GM12874 (cell line): Measurements from ENCODE around the gene PMS1.

Experiments
- TF ChIP-seq, protein P1 (sequence below): IDR thresholded peaks from 2 replicates; pipeline ENCODE4 v1.5.1; 2011; ENCODE audit warnings: low read depth, mild to moderate bottlenecking, control low read depth, low read length, moderate library complexity; ENCODE audit not compliant: insufficient read depth

The PMS1 gene

GRCh38 chr2:189885368-189885767 lies 101.1 kb downstream of the PMS1 start:
- TF ChIP-seq, protein P1, sequence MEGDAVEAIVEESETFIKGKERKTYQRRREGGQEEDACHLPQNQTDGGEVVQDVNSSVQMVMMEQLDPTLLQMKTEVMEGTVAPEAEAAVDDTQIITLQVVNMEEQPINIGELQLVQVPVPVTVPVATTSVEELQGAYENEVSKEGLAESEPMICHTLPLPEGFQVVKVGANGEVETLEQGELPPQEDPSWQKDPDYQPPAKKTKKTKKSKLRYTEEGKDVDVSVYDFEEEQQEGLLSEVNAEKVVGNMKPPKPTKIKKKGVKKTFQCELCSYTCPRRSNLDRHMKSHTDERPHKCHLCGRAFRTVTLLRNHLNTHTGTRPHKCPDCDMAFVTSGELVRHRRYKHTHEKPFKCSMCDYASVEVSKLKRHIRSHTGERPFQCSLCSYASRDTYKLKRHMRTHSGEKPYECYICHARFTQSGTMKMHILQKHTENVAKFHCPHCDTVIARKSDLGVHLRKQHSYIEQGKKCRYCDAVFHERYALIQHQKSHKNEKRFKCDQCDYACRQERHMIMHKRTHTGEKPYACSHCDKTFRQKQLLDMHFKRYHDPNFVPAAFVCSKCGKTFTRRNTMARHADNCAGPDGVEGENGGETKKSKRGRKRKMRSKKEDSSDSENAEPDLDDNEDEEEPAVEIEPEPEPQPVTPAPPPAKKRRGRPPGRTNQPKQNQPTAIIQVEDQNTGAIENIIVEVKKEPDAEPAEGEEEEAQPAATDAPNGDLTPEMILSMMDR = no peak

DNA sequence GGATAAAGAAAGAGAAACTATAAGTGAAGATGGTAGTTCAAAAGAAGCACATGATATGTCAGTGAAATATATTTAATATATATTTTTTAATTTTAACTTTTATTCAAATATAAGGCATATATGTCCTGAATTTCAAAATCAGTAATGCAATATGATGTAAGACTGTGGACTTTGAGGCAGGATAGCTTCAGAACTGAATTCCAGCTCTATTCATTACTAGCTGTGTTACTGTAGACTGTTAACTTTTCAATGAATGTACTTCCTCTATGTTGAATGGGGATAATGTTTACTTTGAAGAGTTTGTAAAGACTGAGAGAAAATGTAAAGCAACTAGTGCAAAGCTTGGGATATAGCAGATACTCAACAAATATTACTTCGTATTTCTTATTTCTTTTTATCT lies 112.6 kb downstream of the PMS1 start:
- TF ChIP-seq, protein P1 = no peak

- TF ChIP-seq, protein P1 = no peak
Measured at GRCh38 chr2:189899101-189899500, 114.9 kb downstream of the PMS1 start.

GRCh38 chr2:189900726-189901125 lies 116.5 kb downstream of the PMS1 start:
- TF ChIP-seq, protein P1 = no peak

DNA sequence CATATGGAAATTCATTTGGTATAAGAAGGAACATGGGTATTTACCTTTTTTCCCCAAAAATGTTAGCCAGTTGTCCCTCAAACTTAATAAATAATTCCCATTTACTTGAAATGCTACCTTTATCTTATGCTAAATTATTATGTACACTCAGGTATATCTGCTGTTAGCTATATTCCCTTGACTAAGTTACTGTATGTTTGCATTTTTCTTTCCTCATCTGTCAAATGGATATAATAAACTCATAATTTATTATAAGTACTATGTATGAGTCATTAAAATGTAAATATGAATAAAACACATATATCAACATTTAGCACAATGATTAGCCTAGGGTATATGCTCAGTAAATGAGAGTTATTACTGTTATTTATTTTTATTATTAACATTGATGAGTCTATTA lies 117.4 kb downstream of the PMS1 start:
- TF ChIP-seq, protein P1 = no peak

- TF ChIP-seq, protein P1 = no peak
Measured at GRCh38 chr2:189913821-189914220, 129.6 kb downstream of the PMS1 start.

DNA sequence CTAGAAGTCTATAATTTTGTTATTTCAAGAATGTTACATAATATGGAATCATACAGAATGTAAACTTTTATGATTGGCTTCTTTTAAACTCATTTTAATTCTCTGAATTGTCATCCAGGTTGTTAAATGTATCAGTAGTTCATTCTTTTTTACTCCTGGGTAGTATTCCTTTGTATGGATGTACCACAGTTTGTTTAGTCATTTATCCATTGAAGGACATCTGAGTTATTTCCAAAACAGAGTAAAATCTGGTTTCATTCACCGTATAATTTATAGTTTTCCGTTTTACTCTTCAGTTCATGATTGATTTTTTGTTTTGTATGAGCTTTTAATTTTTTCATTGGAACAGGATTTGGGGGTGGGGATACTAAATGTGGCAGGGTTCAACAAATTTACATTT lies 132.4 kb downstream of the PMS1 start:
- TF ChIP-seq, protein P1 = no peak
